Effector memory CD4-positive, alpha-beta T cell (primary cell): Measurements from ENCODE around the gene ZNF493.
A peak's percentile ranks its signal among the peaks of the same experiment; 100 is the strongest.

Experiments
- DNase-seq, 3 donors: peaks; one replicate each; pipeline ENCODE4 v3.0.0-alpha.2; 2020
- H3K27ac ChIP-seq: 2 replicates; pipeline ENCODE4 v1.7.0; 2013; ENCODE audit warnings: mild to moderate bottlenecking, low read length, moderate library complexity; ENCODE audit not compliant: insufficient read depth, poor library complexity, severe bottlenecking
- H3K27me3 ChIP-seq: replicated peaks from 2 replicates; pipeline ENCODE4 v1.7.0; 2013; ENCODE audit warnings: mild to moderate bottlenecking, low read length; ENCODE audit not compliant: insufficient read depth, control insufficient read depth, poor library complexity, severe bottlenecking
- H3K36me3 ChIP-seq: 2 replicates; pipeline ENCODE4 v1.7.0; 2013; ENCODE audit warnings: mild to moderate bottlenecking, low read length, moderate library complexity; ENCODE audit not compliant: control insufficient read depth, insufficient read depth
- H3K4me1 ChIP-seq: 2 replicates; pipeline ENCODE4 v1.7.0; 2013; ENCODE audit warnings: low read length, mild to moderate bottlenecking; ENCODE audit not compliant: control insufficient read depth, insufficient read depth, poor library complexity, severe bottlenecking
- H3K4me3 ChIP-seq: 2 replicates; pipeline ENCODE4 v1.7.0; 2013; ENCODE audit warnings: low read length, low read depth, mild to moderate bottlenecking; ENCODE audit not compliant: insufficient read depth, poor library complexity, severe bottlenecking
- H3K9me3 ChIP-seq: 2 replicates; pipeline ENCODE4 v1.7.0; 2013; ENCODE audit warnings: mild to moderate bottlenecking, low read length, moderate library complexity; ENCODE audit not compliant: control insufficient read depth

The ZNF493 gene

GRCh38 chr19:21460686-21461085 is 63.8 kb downstream of the ZNF493 start:
- no peak overlapping the region for H3K27ac ChIP-seq
- no peak for DNase-seq
- no peak overlapping the region for H3K4me3 ChIP-seq
- H3K36me3 ChIP-seq: no peaks in the 10 kb centered on the region
- no peaks in the 10 kb centered on the region for H3K27me3 ChIP-seq
- H3K9me3 ChIP-seq: no peaks in the 10 kb centered on the region
- no peaks in the 10 kb centered on the region for H3K4me1 ChIP-seq

GRCh38 chr19:21462540-21462939 is 65.6 kb downstream of the ZNF493 start:
- Histone ChIP-seq H3K4me1 (no peaks in the 10 kb centered on the region), H3K4me3 (no peak overlapping the region), H3K27me3 (no peaks in the 10 kb centered on the region), H3K27ac (no peak overlapping the region), H3K9me3 (no peaks in the 10 kb centered on the region), H3K36me3 (no peaks in the 10 kb centered on the region)
- no peak for DNase-seq

GRCh38 chr19:21463449-21464105 is 66.6 kb downstream of the ZNF493 start:
- no peaks in the 10 kb centered on the region for H3K4me1 ChIP-seq
- H3K9me3 ChIP-seq: no peaks in the 10 kb centered on the region
- H3K36me3 ChIP-seq: no peaks in the 10 kb centered on the region
- peak overlapping the region; percentile 18 for H3K4me3 ChIP-seq
- no peak for DNase-seq
- H3K27ac ChIP-seq: no peak overlapping the region
- no peaks in the 10 kb centered on the region for H3K27me3 ChIP-seq

- no peak overlapping the region for H3K4me3 ChIP-seq
- no peaks in the 10 kb centered on the region for H3K27me3 ChIP-seq
- no peaks in the 10 kb centered on the region for H3K4me1 ChIP-seq
- no peaks in the 10 kb centered on the region for H3K9me3 ChIP-seq
- no peak for DNase-seq
- no peaks in the 10 kb centered on the region for H3K36me3 ChIP-seq
- no peak overlapping the region for H3K27ac ChIP-seq
Measured at GRCh38 chr19:21466627-21467026, 69.7 kb downstream of the ZNF493 start.

GRCh38 chr19:21468791-21469190 is 71.9 kb downstream of the ZNF493 start:
- no peaks in the 10 kb centered on the region for H3K36me3 ChIP-seq
- no peaks in the 10 kb centered on the region for H3K9me3 ChIP-seq
- no peaks in the 10 kb centered on the region for H3K4me1 ChIP-seq
- no peak for DNase-seq
- no peaks in the 10 kb centered on the region for H3K27me3 ChIP-seq
- no peak overlapping the region for H3K4me3 ChIP-seq
- H3K27ac ChIP-seq: no peak overlapping the region

- H3K27me3 ChIP-seq: peaks cover 5% of the 10 kb centered on the region
- H3K4me3 ChIP-seq: no peak overlapping the region
- H3K4me1 ChIP-seq: no peaks in the 10 kb centered on the region
- H3K36me3 ChIP-seq: no peaks in the 10 kb centered on the region
- H3K27ac ChIP-seq: no peak overlapping the region
- no peak for DNase-seq
- H3K9me3 ChIP-seq: no peaks in the 10 kb centered on the region
Measured at GRCh38 chr19:21472507-21472906, 75.6 kb downstream of the ZNF493 start.

- Histone ChIP-seq H3K4me3 (peak overlapping the region; percentile 43), H3K27me3 (peaks cover 5% of the 10 kb centered on the region), H3K27ac (no peak overlapping the region), H3K36me3 (no peaks in the 10 kb centered on the region), H3K4me1 (no peaks in the 10 kb centered on the region), H3K9me3 (no peaks in the 10 kb centered on the region)
- peak; percentile 45 to 63 (median 59) for DNase-seq
Measured at GRCh38 chr19:21474671-21475181, 77.8 kb downstream of the ZNF493 start.
